Sigmoid colon (tissue), 4 donors: Measurements from ENCODE around the gene EDN3.

Experiments used
- CTCF ChIP-seq, 4 experiments: fragments of 450-650 bp in 3 of 4; fragments of 200-600 bp in 1 of 4; IDR thresholded peaks; one replicate each; pipeline ENCODE4 v1.5.1; 2016 to 2019; ENCODE audit warnings: antibody characterized with exemption in 4 of 4, mild to moderate bottlenecking in 3 of 4, moderate library complexity in 2 of 4
- EP300 ChIP-seq, 4 donors: sonication (generic); formaldehyde crosslinking; IDR thresholded peaks; one replicate each; pipeline ENCODE4 v1.6.1; 2017; ENCODE audit warnings: antibody characterized with exemption in 4 of 4
- POLR2A ChIP-seq, 2 donors: fragments of 450-650 bp; IDR thresholded peaks; one replicate each; pipeline ENCODE4 v1.6.1; 2016; ENCODE audit warnings: antibody characterized with exemption in 2 of 2, mild to moderate bottlenecking in 2 of 2, moderate library complexity in 2 of 2
- POLR2AphosphoS5 ChIP-seq, 4 donors: sonication (generic); formaldehyde crosslinking; IDR thresholded peaks; one replicate each; pipeline ENCODE4 v1.6.1; 2017; ENCODE audit warnings: antibody characterized with exemption in 4 of 4

- TF ChIP-seq CTCF (IDR thresholded peaks at IDR 0.05) (no peak), POLR2AphosphoS5 (IDR thresholded peaks at IDR 0.05) (no peak), EP300 (IDR thresholded peaks at IDR 0.05) (no peak), POLR2A (IDR thresholded peaks at IDR 0.05) (no peak)
These were observed 65.3 kb downstream of the EDN3 start for GRCh38 chr20:59365611-59366285.
